ENCODE data around the gene TRNT1.

The TRNT1 gene

GRCh38 chr3:3126477-3127431, at the start of gene TRNT1:
TSS of gene TRNT1 (plus strand) at chr3:3126940. CDS start at chr3:3129041, 2,101 bp downstream.
- DNase-seq: peak; percentile 77 to 85

GRCh38 chr3:3080309-3080708, 46.4 kb upstream of the TRNT1 start:
- no peak for DNase-seq

GRCh38 chr3:3081381-3082233, 45.1 kb upstream of the TRNT1 start:
- DNase-seq: no peak

GRCh38 chr3:3082234-3082924, 44.4 kb upstream of the TRNT1 start:
- DNase-seq: no peak

- DNase-seq: no peak
Measured at GRCh38 chr3:3084890-3085289, 41.9 kb upstream of the TRNT1 start.

GRCh38 chr3:3085782-3086181, 41.0 kb upstream of the TRNT1 start:
- DNase-seq: no peak

GRCh38 chr3:3086239-3086638, 40.5 kb upstream of the TRNT1 start:
- peak in 1 of 2 donors; percentile 5 for DNase-seq

- DNase-seq: no peak
Measured at GRCh38 chr3:3087279-3087678, 39.5 kb upstream of the TRNT1 start.

- DNase-seq: no peak
Measured at GRCh38 chr3:3087716-3088465, 38.8 kb upstream of the TRNT1 start.

GRCh38 chr3:3089017-3089416, 37.7 kb upstream of the TRNT1 start:
- DNase-seq: no peak

- no peak for DNase-seq
Measured at GRCh38 chr3:3097958-3098357, 28.8 kb upstream of the TRNT1 start.

GRCh38 chr3:3101660-3102458, 24.9 kb upstream of the TRNT1 start:
- DNase-seq: no peak

GRCh38 chr3:3102751-3103150, 24.0 kb upstream of the TRNT1 start:
- no peak for DNase-seq

- no peak for DNase-seq
Measured at GRCh38 chr3:3105246-3105645, 21.5 kb upstream of the TRNT1 start.

- DNase-seq: no peak
Measured at GRCh38 chr3:3105815-3106214, 20.9 kb upstream of the TRNT1 start.

GRCh38 chr3:3107181-3107580, 19.6 kb upstream of the TRNT1 start:
- DNase-seq: no peak

GRCh38 chr3:3107858-3108257, 18.9 kb upstream of the TRNT1 start:
- DNase-seq: no peak

- DNase-seq: no peak
Measured at GRCh38 chr3:3109407-3110298, 17.1 kb upstream of the TRNT1 start.

- DNase-seq: no peak
Measured at GRCh38 chr3:3110299-3110630, 16.5 kb upstream of the TRNT1 start, which contains the start of gene IL5RA. TSS of gene IL5RA (minus strand) at chr3:3110374. CDS start at chr3:3104984, 5,390 bp downstream.

GRCh38 chr3:3110749-3111361, 15.9 kb upstream of the TRNT1 start:
- DNase-seq: no peak

All from bone marrow (tissue), 2 donors.